IMR-90 (cell line): Measurements from ENCODE around the gene INIP.

Experiments used
- CEBPB ChIP-seq: IDR thresholded peaks from 2 replicates; pipeline ENCODE4 v1.6.1; 2012; ENCODE audit warnings: low read depth, low read length, improper control_type of control experiment
- CTCF ChIP-seq: conservative IDR thresholded peaks from 2 replicates; pipeline ENCODE4 v1.5.1; 2012; ENCODE audit warnings: mild to moderate bottlenecking, low read depth, low read length, improper control_type of control experiment
- MAZ ChIP-seq: IDR thresholded peaks from 2 replicates; pipeline ENCODE4 v1.6.1; 2012; ENCODE audit warnings: low read depth, mild to moderate bottlenecking, low read length, improper control_type of control experiment, moderate library complexity, borderline replicate concordance
- POLR2A ChIP-seq: IDR thresholded peaks from 2 replicates; pipeline ENCODE4 v1.6.1; 2012; ENCODE audit warnings: mild to moderate bottlenecking, low read depth, low read length
- RAD21 ChIP-seq: IDR thresholded peaks from 2 replicates; pipeline ENCODE4 v1.6.1; 2012; ENCODE audit warnings: low read length, improper control_type of control experiment
- RFX5 ChIP-seq: IDR thresholded peaks from 2 replicates; pipeline ENCODE4 v1.8.0; 2012; ENCODE audit warnings: low read depth, mild to moderate bottlenecking, low read length, moderate library complexity
- TF ChIP-seq, protein P1 (sequence below): fragments of 150-350 bp; IDR thresholded peaks from 2 replicates; pipeline ENCODE4 v1.6.1; 2017; ENCODE audit warnings: mild to moderate bottlenecking, antibody characterized with exemption, low read length, low read depth
- TF ChIP-seq, protein P2 (sequence below): fragments of 150-350 bp; IDR thresholded peaks from 2 replicates; pipeline ENCODE4 v1.6.1; 2016; ENCODE audit warnings: low read depth, mild to moderate bottlenecking, low read length, moderate library complexity, borderline replicate concordance

DNA sequence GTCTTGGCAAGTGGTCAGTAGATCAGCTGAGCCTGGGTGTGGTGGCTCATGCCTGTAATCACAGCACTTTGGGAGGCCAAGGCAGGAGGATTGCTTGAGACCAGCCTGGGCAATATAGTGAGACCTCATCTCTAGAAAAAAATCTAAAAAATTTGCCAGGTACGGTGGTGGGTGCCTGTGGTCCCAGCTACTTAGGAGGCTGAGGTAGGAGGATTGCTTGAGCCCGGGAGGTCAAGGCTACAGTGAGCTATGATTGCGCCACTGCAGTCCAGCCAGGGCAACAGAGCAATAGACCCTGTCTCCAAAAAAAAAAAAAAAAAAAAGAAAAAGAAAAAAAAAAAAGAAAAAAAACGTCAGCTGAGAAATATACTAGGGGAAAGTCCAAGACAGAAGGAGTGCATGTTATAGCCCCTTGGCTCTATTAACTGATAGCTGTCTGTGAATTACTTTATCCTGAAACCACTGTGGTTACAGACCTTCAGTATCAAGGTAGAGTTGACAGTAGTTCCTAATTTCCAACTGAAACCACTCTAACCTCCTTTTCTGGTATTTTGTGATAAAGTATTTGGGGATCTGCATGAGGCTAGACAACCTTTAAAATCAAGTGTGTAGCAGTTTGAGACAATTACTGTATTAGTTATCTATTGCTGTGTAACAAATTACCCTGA is 2.3 kb upstream of the INIP start:
- TF ChIP-seq CTCF (no peak), RFX5 (no peak), MAZ (no peak), POLR2A (no peak), RAD21 (no peak), CEBPB (no peak)
- TF ChIP-seq, protein P1, sequence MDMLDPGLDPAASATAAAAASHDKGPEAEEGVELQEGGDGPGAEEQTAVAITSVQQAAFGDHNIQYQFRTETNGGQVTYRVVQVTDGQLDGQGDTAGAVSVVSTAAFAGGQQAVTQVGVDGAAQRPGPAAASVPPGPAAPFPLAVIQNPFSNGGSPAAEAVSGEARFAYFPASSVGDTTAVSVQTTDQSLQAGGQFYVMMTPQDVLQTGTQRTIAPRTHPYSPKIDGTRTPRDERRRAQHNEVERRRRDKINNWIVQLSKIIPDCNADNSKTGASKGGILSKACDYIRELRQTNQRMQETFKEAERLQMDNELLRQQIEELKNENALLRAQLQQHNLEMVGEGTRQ, result no peak
- TF ChIP-seq, protein P2, sequence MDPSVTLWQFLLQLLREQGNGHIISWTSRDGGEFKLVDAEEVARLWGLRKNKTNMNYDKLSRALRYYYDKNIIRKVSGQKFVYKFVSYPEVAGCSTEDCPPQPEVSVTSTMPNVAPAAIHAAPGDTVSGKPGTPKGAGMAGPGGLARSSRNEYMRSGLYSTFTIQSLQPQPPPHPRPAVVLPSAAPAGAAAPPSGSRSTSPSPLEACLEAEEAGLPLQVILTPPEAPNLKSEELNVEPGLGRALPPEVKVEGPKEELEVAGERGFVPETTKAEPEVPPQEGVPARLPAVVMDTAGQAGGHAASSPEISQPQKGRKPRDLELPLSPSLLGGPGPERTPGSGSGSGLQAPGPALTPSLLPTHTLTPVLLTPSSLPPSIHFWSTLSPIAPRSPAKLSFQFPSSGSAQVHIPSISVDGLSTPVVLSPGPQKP, result no peak
